ENCODE data around the gene NEURL2. TPM values are rescaled to one million over a fixed set of nuclear protein-coding genes. Genes with fewer than 3 reads are reported as not detected.

Gene NEURL2
- total RNA-seq, 1 donor from 2014 or later, result 6.4 TPM

DNA sequence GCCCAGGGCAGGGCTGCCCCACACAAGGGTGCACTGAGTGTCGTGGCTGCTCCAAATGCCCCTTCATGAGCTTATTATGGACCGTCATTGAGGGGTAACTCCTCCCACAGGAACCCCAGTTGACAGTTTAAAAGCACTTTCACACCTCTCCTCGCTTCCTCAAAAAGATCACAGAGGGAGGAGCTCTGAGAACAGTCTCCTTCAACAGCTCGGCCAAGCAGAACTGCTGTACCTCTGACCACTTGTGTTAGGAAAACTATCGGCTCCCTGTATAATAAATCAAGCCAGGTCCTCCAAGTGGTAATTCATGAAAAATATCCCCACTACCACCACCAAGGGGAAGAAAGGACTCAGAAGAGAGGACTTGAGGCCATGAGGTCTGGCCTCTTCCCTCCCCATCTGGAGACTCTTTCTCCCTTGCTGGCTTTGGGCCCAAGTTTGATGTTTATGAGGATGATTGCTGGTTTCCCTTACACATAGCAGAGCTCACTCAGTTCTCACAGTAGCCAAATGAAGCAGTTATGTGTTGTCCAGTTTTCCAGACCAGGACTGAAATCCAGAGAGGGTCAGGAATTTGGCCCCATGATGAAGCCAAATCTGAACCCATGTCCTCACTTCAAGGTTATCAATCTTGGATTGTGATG lies 48.7 kb downstream of the NEURL2 start:
- TF ChIP-seq, protein P1, sequence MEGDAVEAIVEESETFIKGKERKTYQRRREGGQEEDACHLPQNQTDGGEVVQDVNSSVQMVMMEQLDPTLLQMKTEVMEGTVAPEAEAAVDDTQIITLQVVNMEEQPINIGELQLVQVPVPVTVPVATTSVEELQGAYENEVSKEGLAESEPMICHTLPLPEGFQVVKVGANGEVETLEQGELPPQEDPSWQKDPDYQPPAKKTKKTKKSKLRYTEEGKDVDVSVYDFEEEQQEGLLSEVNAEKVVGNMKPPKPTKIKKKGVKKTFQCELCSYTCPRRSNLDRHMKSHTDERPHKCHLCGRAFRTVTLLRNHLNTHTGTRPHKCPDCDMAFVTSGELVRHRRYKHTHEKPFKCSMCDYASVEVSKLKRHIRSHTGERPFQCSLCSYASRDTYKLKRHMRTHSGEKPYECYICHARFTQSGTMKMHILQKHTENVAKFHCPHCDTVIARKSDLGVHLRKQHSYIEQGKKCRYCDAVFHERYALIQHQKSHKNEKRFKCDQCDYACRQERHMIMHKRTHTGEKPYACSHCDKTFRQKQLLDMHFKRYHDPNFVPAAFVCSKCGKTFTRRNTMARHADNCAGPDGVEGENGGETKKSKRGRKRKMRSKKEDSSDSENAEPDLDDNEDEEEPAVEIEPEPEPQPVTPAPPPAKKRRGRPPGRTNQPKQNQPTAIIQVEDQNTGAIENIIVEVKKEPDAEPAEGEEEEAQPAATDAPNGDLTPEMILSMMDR (conservative IDR thresholded peaks at IDR 0.05), result no peak
- Mint-ChIP-seq H3K27me3 (no peaks in the 10 kb centered on the region), H3K4me1 (ENCODE audit: unreplicated experiment) (peaks cover 2% of the 10 kb centered on the region), H3K9me3 (no peaks in the 10 kb centered on the region), H3K27ac (no peak overlapping the region), H3K4me3 (no peak overlapping the region), H3K36me3 (peaks cover 4% of the 10 kb centered on the region)
- no peak for DNase-seq (ENCODE audit: extremely low spot score, unreplicated experiment)

DNA sequence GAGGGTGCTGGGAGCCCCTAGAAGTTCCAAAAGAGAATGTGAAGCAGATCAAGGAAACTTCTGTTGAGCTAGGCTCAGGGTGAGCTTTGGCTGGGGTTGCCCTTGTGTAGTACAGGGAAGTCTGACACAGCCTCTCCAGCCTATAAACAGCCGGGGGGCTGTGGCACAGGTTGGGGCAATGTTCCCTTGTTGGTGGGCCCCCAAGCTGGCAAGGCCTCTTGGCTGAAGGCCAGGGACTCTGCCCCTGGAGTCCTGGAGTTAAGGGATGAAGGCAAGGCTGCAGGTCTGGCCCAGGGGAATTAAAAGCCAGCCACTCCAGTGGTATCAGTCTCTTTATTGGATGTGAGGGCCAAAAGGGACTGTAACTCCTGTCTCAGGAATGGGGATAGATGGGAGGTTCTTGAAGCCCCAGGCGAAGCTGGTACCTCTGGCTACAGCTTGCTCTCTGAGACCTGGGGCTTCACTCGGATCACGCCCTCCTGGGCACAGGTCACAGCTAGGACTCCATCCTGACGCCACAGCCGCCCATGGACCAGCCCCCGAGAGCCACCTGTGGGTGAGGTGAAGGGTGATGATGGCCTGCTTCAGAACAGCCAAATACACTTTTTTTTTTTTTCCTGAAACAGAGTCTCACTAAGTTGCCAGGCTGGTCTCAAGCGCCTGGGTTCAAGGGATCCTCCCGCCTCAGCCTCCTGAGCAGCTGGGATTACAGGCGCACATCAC lies 49.4 kb downstream of the NEURL2 start:
- Mint-ChIP-seq H3K4me3 (no peak overlapping the region), H3K9me3 (no peaks in the 10 kb centered on the region), H3K27ac (no peak overlapping the region), H3K4me1 (ENCODE audit: unreplicated experiment) (peaks cover 9% of the 10 kb centered on the region), H3K27me3 (no peaks in the 10 kb centered on the region), H3K36me3 (peaks cover 4% of the 10 kb centered on the region)
- DNase-seq (ENCODE audit: extremely low spot score, unreplicated experiment), result no peak
- TF ChIP-seq, protein P1 (conservative IDR thresholded peaks at IDR 0.05), result no peak

DNA sequence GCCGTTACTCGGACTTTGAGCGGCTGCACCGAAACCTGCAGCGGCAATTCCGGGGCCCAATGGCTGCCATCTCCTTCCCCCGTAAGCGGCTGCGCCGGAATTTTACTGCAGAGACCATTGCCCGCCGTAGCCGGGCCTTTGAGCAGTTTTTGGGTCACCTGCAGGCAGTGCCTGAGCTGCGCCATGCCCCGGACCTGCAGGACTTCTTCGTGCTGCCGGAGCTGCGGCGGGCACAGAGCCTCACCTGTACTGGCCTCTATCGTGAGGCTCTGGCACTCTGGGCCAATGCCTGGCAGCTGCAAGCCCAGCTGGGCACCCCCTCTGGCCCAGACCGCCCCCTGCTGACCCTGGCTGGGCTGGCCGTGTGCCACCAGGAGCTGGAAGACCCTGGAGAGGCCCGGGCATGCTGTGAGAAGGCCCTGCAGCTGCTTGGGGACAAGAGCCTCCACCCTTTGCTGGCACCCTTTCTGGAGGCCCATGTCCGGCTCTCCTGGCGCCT lies 50.3 kb downstream of the NEURL2 start:
- Mint-ChIP-seq H3K27ac (no peak overlapping the region), H3K4me3 (no peak overlapping the region), H3K9me3 (no peaks in the 10 kb centered on the region), H3K27me3 (no peaks in the 10 kb centered on the region), H3K36me3 (peaks cover 4% of the 10 kb centered on the region), H3K4me1 (ENCODE audit: unreplicated experiment) (peaks cover 13% of the 10 kb centered on the region)
- DNase-seq (ENCODE audit: extremely low spot score, unreplicated experiment), result no peak
- TF ChIP-seq, protein P1 (conservative IDR thresholded peaks at IDR 0.05), result no peak

Other genes with a start within 250 kb of the NEURL2 start
- gene WFDC11, start 221.0 kb downstream of the NEURL2 start, total RNA-seq (ENCODE audit: low replicate concordance), result not detected in 2 replicates
- gene WFDC13, start 189.2 kb downstream of the NEURL2 start, total RNA-seq (ENCODE audit: low replicate concordance), result not detected in 2 replicates
- not detected in 2 replicates for gene WFDC10B, start 186.2 kb downstream of the NEURL2 start, total RNA-seq (ENCODE audit: low replicate concordance)
- gene SPINT4, start 168.9 kb downstream of the NEURL2 start, total RNA-seq (ENCODE audit: low replicate concordance), result not detected in 2 replicates
- not detected in 2 replicates for gene WFDC3, start 99.3 kb downstream of the NEURL2 start, total RNA-seq (ENCODE audit: low replicate concordance)
- 26.5 and 32.9 TPM in 2 replicates for gene DNTTIP1, start 99.3 kb downstream of the NEURL2 start, total RNA-seq (ENCODE audit: low replicate concordance)
- gene UBE2C, start 78.6 kb downstream of the NEURL2 start, total RNA-seq (ENCODE audit: low replicate concordance), result 46.4 and 136 TPM in 2 replicates
- 2.1 TPM in 1 of 2 replicates, not detected in the other for gene TNNC2, start 63.9 kb downstream of the NEURL2 start, total RNA-seq (ENCODE audit: low replicate concordance)
- 12.2 and 16.4 TPM in 2 replicates for gene SNX21, start 57.4 kb downstream of the NEURL2 start, total RNA-seq (ENCODE audit: low replicate concordance)
- gene ACOT8, start 33.8 kb downstream of the NEURL2 start, total RNA-seq (ENCODE audit: low replicate concordance), result 20.6 and 21.3 TPM in 2 replicates
- 3.7 and 4.7 TPM in 2 replicates for gene ZSWIM3, start 33.6 kb downstream of the NEURL2 start, total RNA-seq (ENCODE audit: low replicate concordance)
- 17.1 and 17.3 TPM in 2 replicates for gene ZSWIM1, start 10.0 kb downstream of the NEURL2 start, total RNA-seq (ENCODE audit: low replicate concordance)
- 2.6 and 4.2 TPM in 2 replicates for gene SPATA25, start 3.6 kb downstream of the NEURL2 start, total RNA-seq (ENCODE audit: low replicate concordance)
- gene CTSA, start 127 bp upstream of the NEURL2 start, total RNA-seq (ENCODE audit: low replicate concordance), result 142 and 174 TPM in 2 replicates
- 40.7 and 96.5 TPM in 2 replicates for gene PLTP, start 20.9 kb upstream of the NEURL2 start, total RNA-seq (ENCODE audit: low replicate concordance)
- 35.0 and 37.6 TPM in 2 replicates for gene PCIF1, start 43.5 kb upstream of the NEURL2 start, total RNA-seq (ENCODE audit: low replicate concordance)
- 19.9 and 23.6 TPM in 2 replicates for gene ZNF335, start 81.0 kb upstream of the NEURL2 start, total RNA-seq (ENCODE audit: low replicate concordance)
- gene MMP9, start 117.7 kb upstream of the NEURL2 start, total RNA-seq (ENCODE audit: low replicate concordance), result 0.53 TPM in 1 of 2 replicates, not detected in the other
- gene SLC12A5, start 138.0 kb upstream of the NEURL2 start, total RNA-seq (ENCODE audit: low replicate concordance), result 3.1 and 5.1 TPM in 2 replicates
- gene NCOA5, start 198.8 kb upstream of the NEURL2 start, total RNA-seq (ENCODE audit: low replicate concordance), result 43.5 and 48.6 TPM in 2 replicates
- gene CD40, start 227.1 kb upstream of the NEURL2 start, total RNA-seq (ENCODE audit: low replicate concordance), result 0.40 and 1.5 TPM in 2 replicates